Stimulated activated CD4-positive, alpha-beta T cell treated with anti-CD3 and anti-CD28 coated beads, TNF-alpha, amount 100 ng/mL, for 24 hours (primary cell): ENCODE measurements around the gene UBXN6.

Experiments used
- DNase-seq, 3 experiments: peaks; one replicate each; pipeline ENCODE4 v3.0.0-alpha.2; 2020; ENCODE audit warnings: low read depth in 3 of 3

The UBXN6 gene

GRCh38 chr19:4455719-4456475, 1.7 kb downstream of the UBXN6 start:
- DNase-seq, result no peak

GRCh38 chr19:4454747-4455718, 2.6 kb downstream of the UBXN6 start:
- no peak for DNase-seq

- no peak for DNase-seq
These were observed 4.1 kb downstream of the UBXN6 start for GRCh38 chr19:4453232-4454179.

- no peak for DNase-seq
These were observed 5.2 kb downstream of the UBXN6 start for GRCh38 chr19:4452230-4452990.

- DNase-seq, result no peak
These were observed 8.0 kb downstream of the UBXN6 start for GRCh38 chr19:4449639-4450028.

- no peak for DNase-seq
These were observed 8.5 kb downstream of the UBXN6 start for GRCh38 chr19:4449022-4449638.

GRCh38 chr19:4448147-4448985, 9.2 kb downstream of the UBXN6 start:
- DNase-seq, result no peak

GRCh38 chr19:4447327-4448146, 10.1 kb downstream of the UBXN6 start:
- DNase-seq, result no peak

- no peak for DNase-seq
These were observed 10.8 kb downstream of the UBXN6 start for GRCh38 chr19:4446704-4447200.

GRCh38 chr19:4445963-4446703, 11.5 kb downstream of the UBXN6 start:
- DNase-seq, result no peak

GRCh38 chr19:4444765-4445741, 12.5 kb downstream of the UBXN6 start:
- no peak for DNase-seq

- no peak for DNase-seq
These were observed 13.4 kb downstream of the UBXN6 start for GRCh38 chr19:4443966-4444764.

GRCh38 chr19:4443188-4443587, 14.4 kb downstream of the UBXN6 start:
- DNase-seq, result no peak

GRCh38 chr19:4442819-4443146, 14.8 kb downstream of the UBXN6 start:
- no peak for DNase-seq

GRCh38 chr19:4441994-4442818, 15.4 kb downstream of the UBXN6 start:
- DNase-seq, result no peak
